CD4-positive, alpha-beta T cell treated with Interleukin-17A for 4 hours (primary cell): ENCODE data around the gene FNBP1L.
"Not testable (repeated sequence)": the region's sequence is repeated elsewhere in the genome, so short reads cannot be mapped to it uniquely, and the experiment has no call there.

Experiments used
- DNase-seq: peaks from one replicate; pipeline ENCODE4 v3.0.0-alpha.2; 2020; ENCODE audit warnings: mixed read lengths

Gene FNBP1L

GRCh38 chr1:93537924-93538323, 90.0 kb downstream of the FNBP1L start:
- no peak for DNase-seq

DNA sequence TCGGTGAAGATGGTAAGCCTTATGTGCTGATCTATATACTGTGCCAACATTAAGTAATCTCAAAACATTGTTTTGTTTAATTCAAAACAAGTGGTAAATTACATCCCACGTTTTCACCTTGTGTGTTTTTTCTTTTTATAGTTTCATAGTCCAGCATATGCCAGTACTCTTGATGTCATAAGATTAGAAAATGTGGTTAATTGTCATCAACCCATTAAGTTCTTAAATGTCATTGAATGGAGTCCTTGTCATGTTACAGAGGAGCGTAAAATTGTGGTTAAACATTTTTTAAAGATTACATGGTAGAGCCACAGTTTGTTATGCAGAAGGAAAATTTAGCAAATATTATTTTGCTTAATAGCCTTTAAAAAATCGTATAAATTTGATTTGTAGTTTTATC, 93.1 kb downstream of the FNBP1L start:
- no peak for DNase-seq

DNA sequence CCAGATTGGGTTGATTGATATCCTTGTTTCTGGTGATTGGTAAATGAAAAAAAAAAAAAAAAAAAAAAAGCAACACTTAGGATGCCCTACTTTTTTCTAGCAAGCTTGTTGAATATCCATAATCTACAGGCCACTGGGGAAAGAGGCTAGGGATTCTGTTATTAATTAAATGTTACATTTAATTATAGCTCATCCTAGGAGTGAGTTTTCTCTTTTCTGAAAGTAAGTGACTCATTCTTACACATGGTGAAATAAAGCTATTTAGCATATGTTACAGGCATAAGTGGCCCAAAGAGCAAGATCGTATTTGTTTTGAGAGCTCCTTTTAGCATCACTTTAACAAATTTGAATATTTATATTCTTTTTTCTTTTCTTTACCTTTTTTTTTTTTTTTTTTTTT, 94.5 kb downstream of the FNBP1L start:
- DNase-seq: no peak

GRCh38 chr1:93546162-93546863, 98.4 kb downstream of the FNBP1L start:
- no peak for DNase-seq

DNA sequence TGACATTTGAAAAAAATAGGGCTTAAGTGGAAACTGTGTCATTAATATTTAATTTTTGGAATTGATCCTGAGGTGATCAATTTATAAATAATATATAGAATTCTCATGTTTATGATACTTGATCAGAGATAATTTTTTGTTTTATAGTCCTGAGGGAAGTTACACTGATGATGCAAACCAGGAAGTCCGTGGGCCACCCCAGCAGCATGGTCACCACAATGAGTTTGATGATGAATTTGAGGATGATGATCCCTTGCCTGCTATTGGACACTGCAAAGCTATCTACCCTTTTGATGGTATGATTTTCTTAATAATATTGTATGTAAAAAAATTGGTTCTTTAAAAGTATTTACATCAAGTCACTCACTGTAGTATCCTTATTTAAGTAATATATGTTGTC, 101.2 kb downstream of the FNBP1L start:
- DNase-seq: no peak

GRCh38 chr1:93549811-93550210, 101.9 kb downstream of the FNBP1L start:
- DNase-seq: no peak

GRCh38 chr1:93552741-93553455, 105.0 kb downstream of the FNBP1L start:
- no peak for DNase-seq

DNA sequence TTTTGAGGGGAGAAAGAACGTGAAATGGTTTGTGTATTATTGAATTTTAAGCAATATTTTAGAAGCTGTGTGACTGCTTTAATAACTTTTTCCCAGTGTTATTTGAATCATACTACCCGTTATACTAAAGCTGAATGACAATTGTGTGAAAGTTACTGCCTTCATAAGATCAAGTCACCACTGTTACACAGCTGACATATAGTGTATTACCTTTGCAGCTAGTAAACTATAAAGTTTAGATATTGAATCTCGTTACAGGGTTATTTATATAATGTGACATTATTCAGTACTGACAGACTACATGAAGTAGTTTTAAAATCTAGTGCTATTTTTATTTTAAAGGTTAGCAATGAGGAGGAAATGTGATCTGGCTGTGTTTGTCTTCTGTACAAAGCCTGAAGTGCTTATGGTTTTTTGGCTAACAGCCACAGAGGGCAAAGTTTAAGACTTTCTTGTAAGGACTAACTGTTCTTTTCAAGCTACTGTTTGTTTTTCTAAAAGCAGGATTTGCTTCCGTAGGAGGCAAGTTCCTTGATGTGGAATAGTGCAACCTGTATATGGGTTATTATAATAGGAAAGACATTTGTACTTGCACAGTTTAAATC, 106.1 kb downstream of the FNBP1L start:
- not testable (repeated sequence) for DNase-seq

- no peak for DNase-seq
These were observed 107.3 kb downstream of the FNBP1L start for GRCh38 chr1:93554883-93555872.

DNA sequence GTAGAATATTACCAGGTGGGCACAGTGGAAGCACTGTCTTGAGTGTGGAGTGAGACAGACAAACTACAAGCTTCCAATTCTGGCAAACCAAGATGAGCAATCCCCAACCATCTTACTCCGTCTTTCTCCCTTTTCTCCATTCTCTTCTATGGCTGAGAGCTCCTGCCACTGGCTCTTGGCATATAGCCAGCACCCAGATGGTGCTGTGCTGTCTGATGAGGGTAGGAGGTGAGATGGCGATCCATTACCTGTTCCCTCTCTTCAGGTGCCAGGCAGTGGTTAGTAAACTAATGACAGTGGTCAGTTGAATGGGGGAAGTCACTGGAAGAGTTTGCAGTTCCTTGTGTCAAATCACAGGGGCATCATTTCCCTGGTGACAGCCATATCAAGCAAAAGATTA, 108.4 kb downstream of the FNBP1L start:
- DNase-seq: no peak

GRCh38 chr1:93559045-93559444, 111.1 kb downstream of the FNBP1L start:
- no peak for DNase-seq

GRCh38 chr1:93559695-93560094, 111.8 kb downstream of the FNBP1L start:
- DNase-seq: no peak

GRCh38 chr1:93565496-93566206, 117.7 kb downstream of the FNBP1L start:
- no peak for DNase-seq

- no peak for DNase-seq
These were observed 118.3 kb downstream of the FNBP1L start for GRCh38 chr1:93566227-93566626.

DNA sequence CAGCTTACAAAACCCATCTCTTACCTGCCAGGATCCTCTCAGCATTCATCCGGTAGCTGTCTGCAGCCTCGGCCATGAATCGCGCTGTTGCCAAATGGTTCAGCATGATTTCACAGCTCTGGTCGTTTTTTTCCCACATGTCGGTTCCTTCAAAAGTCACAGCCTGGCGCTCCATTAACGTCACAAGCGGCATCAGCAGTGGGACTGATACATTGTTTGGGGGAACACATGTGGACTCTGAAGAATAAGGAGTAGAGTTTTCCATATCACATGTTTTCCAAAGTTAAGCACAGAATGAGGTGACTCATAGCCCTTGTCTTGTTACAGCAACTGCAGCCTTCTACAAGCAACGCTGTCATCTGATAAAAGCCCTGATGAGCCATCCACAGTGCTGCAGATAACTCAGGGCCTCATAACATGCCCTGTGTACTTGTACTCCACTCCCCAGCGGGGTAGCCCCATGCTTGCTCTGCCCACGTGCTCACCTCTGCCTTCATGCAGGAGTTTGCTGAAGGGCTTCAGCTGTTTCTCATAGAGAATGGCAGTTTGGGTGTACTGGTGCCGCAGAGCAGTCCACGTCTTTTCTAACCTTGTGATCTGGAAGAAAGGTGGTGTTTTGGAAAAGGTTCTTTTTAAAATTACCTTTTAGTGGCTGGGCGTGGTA, 119.5 kb downstream of the FNBP1L start:
- DNase-seq: no peak

- no peak for DNase-seq
These were observed 121.6 kb downstream of the FNBP1L start for GRCh38 chr1:93569489-93569888.

DNA sequence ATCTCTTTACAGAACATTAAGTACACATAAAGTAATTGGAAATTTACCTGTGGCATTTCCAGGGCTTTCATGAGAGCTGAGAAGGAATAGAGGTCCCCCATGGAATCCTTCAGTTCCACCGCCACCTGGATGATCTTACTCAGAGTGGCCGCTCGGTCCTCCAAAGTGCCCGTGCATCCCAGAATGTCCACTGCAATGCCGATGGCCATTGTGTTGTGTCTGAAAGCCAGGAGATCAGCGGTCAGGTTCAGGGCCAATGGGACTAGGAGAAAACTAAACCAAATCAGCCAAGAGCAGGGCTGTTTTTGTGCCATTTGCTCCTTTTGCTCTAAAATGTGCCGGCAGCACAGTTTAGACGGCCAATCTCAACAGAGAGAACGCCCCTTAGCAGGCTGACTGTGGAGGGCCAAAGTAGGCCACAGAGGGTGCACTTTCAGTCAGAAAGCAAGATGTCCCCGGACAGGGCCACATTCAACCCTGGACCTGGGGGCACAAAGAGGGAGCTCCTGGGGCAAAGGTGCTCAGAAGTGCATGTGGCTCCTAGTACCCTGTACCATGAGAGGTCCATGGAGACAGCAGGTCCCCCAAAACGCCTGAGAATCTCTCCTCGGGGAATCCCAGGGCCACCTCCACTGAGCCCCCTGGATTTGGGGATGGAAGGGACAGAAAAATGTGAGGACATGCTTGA, 123.8 kb downstream of the FNBP1L start:
- no peak for DNase-seq

- DNase-seq: no peak
These were observed 126.1 kb downstream of the FNBP1L start for GRCh38 chr1:93573940-93574469.

DNA sequence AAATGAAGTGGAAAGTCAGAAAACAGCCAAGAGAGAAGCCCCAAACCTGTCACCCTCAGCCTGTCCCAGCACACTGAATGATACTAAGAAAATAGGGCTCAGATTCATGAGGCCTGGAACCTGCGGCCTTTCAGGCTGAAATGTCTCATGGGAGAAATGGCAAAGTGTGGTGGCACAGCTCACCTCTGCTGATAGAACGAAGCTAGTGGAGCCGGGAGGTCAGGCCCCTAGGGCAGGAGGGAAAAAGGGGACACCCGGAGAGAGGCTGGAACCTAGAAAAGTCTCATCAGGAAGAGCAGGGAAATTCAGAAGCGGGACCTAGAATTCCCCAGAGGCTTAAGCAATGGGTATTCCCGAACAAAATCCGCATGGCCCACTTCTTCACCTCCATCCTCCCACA, 126.6 kb downstream of the FNBP1L start:
- DNase-seq: no peak

GRCh38 chr1:93574991-93575390, 127.1 kb downstream of the FNBP1L start:
- DNase-seq: no peak
